Measurements from ENCODE around the gene SRF.
A peak's percentile ranks its signal among the peaks of the same experiment; 100 is the strongest.

SRF gene

DNA sequence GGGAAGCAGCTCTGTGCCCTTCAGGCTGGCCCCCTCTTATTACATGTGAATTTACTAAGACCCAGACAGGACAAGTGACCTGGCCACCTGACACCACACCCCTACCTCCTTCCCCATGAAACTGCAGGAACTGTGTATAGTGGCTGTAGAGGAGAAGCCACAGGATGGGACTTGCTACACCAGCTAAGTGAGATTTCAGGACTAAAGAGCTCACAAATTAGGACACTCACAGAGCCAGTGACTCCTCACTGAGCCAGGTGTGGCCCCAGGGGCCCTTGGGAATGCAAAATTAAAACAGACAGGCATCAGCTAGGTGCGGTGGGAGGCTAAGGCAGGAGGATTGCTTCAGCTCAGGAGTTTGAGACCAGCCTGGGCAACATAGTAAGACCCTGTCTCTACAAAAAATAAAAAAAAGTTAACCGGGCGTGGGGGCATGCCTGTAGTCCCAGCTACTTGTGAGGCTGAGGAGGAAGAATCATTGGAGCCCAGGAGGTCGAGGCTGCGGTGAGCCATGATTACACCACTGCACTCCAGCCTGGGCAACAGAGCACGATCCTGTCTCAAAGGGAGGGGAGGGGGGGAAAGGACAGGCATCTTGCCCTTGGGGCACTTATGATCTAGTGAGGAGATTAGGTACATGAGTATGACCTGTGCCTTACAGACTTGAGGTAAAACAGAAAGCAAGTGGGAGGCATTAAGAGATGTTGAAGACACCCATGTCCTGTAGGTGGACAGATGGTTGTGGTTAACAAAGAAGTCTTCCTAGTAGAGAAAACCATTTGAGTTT is 23.2 kb upstream of the SRF start:
- no peak for DNase-seq (ENCODE audit: low read depth)

DNA sequence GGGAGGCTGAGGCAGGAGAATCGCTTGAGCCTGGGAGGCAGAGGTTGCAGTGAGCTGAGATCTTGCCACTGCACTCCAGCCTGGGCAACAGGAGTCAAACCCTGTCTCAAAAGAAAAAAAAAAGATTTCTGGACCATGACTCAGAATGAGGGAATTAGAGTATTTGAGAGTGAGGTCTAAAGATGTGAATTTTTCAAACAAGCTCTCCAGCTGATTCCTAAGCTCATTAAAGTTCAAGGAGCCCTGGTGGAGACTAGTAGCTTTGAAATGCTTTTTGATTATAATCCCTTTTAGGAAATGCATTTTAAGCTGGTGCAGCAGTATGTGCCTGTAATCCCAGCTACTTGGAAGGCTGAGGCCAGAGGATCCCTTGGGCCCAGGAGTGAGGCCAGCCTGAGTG is 21.8 kb upstream of the SRF start:
- DNase-seq (ENCODE audit: low read depth): no peak

DNA sequence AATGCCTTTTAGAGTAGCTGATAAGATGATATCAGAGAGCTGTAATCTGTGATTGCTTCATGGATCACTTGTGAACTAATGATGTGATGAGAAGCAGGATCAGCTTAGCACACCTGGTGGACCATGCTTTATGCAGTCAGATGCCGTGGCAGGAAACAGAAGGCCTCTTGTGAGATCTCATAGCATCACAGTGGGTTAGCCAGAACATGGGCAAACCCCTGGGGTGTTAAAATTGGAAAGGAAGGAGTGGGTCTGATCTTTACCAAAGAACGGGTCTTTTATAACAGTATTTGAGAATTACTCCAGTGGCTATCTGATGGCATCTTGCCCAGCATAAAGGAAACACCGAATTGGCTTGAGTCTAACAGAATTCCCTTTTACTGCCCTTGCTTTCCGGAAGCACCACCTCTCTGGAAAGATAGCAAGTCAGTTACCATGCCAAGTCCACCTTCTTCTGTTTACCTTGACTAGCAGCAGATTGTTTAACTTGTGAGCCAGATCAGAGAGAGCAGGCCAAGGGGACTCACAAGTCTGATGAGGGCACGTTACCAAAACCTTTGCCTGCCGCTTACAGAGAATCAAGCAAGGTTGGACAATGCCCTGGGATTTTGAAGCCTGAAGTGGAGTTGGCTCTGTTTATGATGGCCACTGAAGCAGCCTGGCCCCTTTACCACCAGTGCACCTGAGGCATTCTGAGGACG is 20.9 kb upstream of the SRF start:
- DNase-seq (ENCODE audit: low read depth): no peak

DNA sequence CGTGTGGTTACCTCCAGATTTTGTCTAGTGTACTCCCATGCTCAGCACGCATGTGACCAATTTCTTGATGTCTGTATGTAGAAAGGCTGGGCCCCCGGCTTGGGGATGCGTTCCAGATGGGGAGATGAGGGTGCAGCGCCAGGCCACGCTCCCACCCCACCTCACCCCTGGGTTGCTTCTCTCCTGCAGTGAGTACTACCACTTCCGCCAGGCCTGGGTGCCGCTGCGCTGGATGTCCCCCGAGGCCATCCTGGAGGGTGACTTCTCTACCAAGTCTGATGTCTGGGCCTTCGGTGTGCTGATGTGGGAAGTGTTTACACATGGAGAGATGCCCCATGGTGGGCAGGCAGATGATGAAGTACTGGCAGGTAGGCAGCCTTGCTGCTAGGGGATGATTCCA is 11.5 kb upstream of the SRF start:
- DNase-seq (ENCODE audit: low read depth): no peak

DNA sequence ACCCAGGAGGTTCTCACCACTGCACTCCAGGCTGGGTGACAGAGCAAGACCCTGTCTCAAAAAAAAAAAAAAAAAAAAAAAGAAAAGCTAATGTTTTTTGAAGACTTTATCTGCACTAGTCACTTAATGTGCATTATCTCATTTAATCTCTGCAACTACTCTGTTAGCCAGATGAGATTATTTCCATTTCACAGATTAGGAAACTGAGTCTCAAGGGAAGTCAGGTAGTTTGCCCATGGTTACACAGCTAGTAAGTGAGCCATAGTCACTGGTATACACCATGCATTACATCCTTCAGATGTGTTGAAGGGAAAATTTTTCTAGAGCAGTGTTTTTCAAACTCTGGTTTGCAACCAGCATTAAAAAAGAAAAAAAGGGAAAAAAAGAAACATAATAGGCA is 7.2 kb upstream of the SRF start:
- no peak for DNase-seq (ENCODE audit: low read depth)

DNA sequence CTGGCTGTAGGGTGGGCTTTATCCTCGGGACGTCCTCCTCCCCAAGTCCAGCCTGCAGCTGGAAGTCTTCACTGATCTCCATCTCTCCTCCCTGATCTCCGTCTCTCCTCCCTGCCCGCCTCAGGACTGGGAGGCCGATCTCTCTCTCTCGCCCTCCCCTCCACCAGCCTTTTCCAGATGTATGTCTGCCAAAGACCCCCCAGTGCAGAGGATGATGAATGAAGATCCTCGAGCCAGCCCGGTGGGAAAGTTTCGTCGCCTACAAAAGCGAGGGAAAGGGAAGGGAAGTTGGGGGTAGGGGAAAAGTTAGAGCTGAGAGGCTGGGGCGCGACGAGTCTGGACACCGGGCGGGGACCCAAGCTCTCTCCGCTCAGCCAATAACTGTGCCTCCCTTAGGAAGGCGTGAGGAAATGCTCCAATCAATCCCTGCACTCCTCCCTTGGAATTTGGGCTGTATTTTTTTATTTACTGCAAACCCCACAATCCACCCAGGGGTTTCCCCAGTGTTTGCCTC is 595 bp upstream of the SRF start:
- no peak for DNase-seq (ENCODE audit: low read depth)

DNA sequence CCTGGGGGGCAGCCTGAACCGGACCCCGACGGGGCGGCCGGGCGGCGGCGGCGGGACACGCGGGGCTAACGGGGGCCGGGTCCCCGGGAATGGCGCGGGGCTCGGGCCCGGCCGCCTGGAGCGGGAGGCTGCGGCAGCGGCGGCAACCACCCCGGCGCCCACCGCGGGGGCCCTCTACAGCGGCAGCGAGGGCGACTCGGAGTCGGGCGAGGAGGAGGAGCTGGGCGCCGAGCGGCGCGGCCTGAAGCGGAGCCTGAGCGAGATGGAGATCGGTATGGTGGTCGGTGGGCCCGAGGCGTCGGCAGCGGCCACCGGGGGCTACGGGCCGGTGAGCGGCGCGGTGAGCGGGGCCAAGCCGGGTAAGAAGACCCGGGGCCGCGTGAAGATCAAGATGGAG is 636 bp downstream of the SRF start:
- no peak for DNase-seq (ENCODE audit: low read depth)

DNA sequence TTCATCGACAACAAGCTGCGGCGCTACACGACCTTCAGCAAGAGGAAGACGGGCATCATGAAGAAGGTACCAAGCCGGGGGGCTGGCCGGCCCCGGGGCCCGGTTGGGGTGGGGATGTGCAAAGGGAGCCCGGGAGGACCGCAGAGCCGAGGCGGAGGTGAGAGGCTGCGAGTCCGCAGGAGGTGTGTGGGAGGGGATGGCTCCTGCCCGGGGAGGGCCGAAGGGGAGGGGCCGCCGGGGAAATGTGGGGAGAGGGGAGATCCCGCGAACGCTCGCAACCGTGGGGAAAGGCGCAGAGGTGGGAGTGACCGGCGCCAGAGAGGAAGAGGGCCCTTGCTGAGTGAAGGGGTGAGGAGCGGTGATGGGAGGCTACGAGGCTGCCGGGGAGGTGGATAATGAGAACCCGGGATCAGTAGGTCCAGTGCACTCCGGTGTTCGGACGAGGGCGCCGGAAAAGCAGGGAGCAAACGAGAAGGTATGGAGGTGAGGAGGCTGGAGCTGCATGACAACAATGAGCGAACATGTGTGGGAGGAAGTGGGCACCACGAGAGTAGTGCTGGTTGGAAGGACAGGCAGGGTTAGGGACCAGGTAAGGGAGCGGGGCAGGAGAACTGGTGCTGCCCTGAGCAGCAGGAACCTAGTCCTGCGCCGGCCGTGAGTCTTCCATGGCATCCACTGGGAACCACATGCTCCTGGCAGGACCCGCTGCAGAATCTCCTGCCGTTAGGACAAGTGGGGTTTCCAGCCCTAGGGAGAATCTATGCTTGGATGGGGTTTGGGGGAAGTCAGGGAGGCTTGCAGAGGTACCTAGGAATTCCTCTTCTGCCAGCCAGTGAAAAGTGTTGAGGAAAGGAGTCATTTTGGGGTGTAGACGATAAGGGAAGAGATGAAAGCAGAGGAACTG is 1.3 kb downstream of the SRF start:
- DNase-seq (ENCODE audit: low read depth): peak; percentile 38

DNA sequence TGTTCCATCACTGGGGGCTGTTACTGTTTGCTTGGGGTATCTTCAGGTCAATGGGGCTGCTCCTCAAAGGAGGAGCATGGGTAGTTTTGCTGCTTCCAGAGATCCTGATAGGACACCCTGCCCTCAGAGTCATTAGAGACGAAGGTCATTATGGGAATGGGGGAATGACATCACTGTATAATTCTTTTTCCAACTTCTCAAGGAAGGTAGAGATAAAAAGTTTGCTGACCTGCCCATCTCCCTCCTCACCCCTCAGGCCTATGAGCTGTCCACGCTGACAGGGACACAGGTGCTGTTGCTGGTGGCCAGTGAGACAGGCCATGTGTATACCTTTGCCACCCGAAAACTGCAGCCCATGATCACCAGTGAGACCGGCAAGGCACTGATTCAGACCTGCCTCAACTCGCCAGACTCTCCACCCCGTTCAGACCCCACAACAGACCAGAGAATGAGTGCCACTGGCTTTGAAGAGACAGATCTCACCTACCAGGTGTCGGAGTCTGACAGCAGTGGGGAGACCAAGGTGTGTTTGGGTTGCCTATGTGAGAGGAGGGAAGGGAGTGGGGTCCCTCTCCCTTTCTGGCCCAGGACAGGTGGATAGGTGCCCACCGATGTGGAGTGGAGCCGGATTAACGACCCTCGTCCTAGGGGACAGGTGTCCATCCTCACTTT is 2.7 kb downstream of the SRF start:
- no peak for DNase-seq (ENCODE audit: low read depth)

DNA sequence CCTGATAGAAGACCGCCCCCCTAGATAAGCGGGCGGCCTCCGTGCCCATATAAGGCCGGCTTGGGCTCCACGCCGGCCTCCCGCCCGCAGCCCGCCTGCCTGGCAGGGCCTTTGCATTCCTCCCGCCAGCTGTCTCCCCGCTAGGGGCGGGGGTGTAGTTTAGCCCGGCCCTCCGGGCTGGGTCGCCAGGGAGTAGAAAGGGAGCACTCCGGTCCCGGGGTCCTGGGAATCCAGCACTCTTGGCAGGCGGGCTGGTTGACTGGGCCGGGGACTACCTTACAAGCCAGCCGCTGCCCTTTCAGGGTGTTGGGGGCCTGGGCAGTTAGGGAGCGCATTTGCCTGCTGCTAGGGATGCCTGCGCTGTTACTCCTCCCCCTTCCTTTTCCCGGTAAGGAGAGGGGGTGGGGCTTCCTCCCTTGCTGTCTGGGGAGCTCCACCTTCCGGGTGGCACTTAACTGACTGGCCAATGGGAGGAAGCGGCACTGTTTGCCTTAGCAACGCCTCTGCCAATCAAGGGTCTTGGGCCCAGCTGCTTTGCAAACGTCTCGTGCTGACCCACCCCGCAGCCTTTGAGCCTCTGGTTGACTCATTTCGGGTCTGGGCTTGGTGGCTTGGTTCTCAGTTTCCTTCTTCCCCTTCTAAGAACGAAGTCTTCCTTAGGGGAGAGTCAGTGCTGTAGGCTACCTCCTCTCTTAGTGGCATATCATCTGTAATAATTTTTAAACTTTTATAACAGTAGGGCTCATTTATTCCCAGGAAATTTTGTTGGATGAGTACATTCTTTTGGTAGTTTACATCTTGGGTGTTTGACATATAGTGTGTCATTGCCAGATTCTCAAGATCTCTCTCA is 3.4 kb downstream of the SRF start:
- peak; percentile 90 for DNase-seq (ENCODE audit: low read depth)

DNA sequence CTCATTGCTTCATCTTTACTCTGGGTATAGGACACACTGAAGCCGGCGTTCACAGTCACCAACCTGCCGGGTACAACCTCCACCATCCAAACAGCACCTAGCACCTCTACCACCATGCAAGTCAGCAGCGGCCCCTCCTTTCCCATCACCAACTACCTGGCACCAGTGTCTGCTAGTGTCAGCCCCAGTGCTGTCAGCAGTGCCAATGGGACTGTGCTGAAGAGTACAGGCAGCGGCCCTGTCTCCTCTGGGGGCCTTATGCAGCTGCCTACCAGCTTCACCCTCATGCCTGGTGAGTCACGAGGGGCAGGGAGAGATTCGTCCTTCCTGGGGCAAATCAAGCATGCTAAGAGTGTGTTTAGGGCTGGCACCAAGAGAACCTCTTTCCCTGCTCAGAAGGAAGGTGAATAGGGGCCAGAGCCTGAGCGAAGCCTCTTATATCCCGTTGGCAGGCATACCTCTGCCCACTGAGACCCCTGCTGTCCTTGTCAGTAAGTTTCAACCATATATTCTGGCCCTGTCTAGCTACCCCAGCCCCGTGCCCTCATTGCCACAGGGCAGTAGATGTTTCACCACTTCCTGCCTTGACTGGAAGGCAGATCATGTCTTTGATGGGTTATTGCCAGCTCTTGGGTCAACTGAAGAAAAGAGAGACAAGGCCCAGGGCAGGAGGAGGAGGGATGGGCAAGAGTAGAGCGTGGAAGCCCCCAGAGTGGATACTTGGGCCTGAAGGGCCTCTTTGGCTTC is 4.8 kb downstream of the SRF start:
- DNase-seq (ENCODE audit: low read depth): no peak

DNA sequence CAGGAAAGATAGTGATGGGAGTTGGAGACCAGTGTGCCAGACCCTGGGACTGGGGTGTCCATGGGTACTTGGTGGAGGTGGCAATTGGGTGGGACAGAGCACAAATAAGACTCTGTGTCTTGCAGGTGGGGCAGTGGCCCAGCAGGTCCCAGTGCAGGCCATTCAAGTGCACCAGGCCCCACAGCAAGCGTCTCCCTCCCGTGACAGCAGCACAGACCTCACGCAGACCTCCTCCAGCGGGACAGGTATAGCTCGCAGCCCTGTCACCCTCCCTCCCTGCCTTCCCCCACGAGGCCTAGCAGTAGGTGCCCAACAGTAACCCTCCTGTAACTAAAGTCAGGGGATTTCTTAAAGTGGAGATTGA is 5.3 kb downstream of the SRF start:
- DNase-seq (ENCODE audit: low read depth): no peak

DNA sequence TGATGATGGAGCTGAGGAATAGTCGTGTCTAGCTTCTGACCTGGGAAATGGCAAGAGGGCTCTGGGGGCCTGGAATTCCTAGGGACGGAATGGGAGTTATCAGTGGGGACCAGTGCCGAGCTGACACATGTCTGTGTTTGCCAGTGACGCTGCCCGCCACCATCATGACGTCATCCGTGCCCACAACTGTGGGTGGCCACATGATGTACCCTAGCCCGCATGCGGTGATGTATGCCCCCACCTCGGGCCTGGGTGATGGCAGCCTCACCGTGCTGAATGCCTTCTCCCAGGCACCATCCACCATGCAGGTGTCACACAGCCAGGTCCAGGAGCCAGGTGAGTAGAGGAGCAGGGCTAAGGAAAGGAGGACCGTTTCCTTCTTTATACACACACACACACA is 7.1 kb downstream of the SRF start:
- DNase-seq (ENCODE audit: low read depth): no peak

DNA sequence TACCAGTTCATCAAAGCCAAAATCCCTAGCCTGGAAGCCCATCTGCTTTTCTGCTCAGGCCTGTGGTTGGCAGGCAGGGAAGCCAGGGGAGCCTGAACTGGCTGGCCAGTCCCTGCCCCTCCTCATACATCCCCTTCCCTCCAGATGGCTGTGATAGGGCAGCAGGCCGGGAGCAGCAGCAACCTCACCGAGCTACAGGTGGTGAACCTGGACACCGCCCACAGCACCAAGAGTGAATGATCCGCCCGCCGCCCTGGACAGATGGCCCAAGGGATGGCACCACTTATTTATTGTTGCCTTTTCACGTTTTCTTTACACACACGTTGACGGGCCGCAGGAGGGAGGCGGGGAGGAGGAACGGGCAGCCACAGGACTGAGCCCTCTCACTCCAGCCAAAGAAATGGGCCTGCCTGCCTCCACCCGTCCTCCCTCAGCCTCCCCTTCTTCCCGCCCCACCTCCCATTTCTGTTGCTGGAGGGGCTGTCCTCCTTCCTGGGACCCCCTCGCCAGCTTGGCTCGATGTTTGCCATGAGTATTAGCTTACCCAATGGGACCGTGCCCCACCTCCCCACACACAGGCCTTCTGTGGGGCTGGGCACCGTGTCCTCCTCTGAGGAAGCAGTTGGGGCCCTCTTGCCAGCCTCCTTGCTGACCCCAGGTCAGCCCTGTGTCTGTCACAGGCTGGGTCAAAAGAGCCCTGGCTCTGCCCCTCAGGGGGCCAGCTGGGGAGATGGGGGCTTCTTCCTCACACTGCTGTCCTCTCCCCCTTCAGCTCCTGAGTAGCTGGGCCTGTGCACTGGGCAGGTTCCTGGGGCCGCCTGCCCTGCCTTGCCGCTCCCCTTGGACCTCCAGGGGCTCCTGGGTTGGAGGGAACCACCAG is 8.1 kb downstream of the SRF start:
- DNase-seq (ENCODE audit: low read depth): no peak

DNA sequence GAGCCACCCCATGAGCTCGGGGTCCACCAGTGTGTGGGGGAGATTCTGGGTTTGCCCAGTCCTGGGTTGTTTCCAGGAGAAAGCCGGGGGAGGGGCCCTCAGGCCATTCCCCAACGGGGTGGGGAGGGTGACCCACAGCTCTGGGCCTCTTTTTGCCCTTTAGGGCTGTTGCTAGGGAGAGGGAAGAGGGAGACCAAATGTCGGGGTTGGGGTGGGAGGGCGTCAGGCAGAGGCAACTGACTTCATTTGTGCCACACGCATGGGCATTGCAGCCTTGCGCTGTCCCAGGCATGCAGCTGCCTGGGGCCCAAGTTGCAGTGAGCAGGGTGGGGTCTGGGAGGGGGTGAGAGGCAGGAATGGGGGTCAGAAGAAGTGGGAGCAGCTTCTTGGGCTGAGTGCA is 9.0 kb downstream of the SRF start:
- no peak for DNase-seq (ENCODE audit: low read depth)

DNA sequence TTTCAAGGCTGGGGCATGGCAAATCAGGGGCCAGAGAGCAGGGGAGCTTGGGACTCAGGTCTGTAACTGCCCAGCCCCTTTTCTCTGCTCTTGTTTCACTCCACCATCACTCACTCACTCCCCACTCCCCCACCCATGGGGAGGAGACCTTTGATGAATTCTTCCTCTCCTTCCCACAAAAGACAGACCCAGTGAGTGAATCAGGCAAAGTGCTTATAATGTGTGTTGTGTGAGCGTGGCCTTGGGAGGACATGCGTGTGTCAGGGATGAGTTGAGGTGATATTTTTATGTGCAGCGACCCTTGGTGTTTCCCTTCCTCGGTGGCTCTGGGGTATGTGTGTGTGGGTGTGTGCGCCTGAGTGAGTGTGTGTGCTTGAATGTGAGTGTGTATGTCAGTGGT is 9.9 kb downstream of the SRF start:
- DNase-seq (ENCODE audit: low read depth): no peak

DNA sequence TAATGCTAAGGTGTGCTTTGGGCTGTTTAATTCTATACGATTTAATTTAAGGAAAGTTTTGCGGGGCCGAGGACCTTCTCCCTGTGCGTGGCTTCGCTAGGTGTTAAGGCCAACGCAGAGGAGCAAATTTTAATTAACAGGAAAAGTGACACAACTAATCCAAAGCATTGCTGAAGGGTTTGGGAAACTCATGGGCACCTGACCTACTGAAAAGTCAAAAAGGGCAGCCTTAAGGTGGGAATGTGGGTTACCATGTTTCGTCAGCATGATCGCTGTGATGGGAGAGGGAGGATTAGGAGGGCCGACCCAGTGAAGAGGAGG is 10.5 kb downstream of the SRF start:
- no peak for DNase-seq (ENCODE audit: low read depth)

DNA sequence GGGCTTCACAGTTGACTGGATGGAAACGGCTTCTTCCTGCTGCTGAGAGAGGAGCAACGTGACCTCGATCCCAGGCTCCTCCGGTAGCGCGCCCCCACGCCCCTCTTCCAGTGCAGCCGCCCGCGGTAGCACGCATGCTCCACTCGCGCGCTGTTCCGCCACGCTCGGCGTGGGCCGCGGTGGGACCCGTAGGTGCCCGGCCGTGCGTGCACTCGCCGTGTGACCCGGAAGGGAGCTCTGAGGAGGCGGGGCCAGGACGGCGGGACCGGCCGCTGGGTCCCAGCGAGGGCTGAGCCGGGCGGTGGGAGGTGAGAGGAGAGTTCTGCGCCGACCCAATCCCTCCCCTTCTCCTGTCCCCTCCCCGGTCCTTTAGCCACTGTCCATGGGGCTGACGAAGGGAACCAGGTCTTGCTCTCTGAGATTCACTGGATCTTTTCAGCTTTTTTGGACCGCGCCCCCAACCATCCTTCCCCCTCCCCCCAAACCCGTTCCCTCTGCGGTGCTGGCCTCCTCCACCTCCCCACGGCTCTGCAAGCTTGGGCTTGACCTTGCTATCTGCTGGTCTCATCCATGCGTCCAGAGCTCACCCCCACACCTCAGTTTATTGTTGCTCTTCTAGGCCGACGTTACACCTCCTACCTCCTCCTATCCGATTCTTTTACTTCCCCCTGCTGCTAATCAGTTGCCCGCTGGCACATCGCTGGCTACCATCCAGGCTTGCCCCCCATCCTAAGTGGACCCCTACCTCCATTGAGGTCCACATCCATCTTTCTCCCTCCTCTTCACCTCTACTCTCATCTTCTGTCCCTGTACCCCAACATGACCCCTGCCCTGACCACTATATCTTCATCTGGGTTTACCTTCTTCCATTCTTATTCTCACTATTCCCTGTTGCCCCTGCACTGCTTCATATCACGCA is 11.1 kb downstream of the SRF start, which contains the start of gene CUL9:
TSS of gene CUL9 (plus strand) at position 255 of the 919 bp plus-strand sequence. CDS start 2,115 bp downstream, outside the sequence.
- peak; percentile 72 for DNase-seq (ENCODE audit: low read depth)
